Stimulated activated effector memory CD8-positive, alpha-beta T cell treated with anti-CD3 and anti-CD28 coated beads, Interleukin-12 subunit alpha, Interleukin-12 subunit beta, amount 100 ng/mL, for 72 hours (primary cell): ENCODE data around the gene PRKD1.

ENCODE experiments used
- ATAC-seq: fragments of 150-1000 bp; cut with Tn5 transposase; 2 replicates; pipeline ENCODE4 v1.10.0; 2021
- DNase-seq, 2 donors: peaks; one replicate each; pipeline ENCODE4 v3.0.0; 2021 to 2022; ENCODE audit warnings: low spot score in 2 of 2
- H3K27ac Mint-ChIP-seq: one replicate; pipeline ENCODE4 v1.8.0; 2022; ENCODE audit warnings: mild to moderate bottlenecking, mixed read lengths
- H3K36me3 Mint-ChIP-seq: one replicate; pipeline ENCODE4 v1.8.0; 2022; ENCODE audit warnings: mild to moderate bottlenecking, mixed read lengths
- H3K4me1 Mint-ChIP-seq: one replicate; pipeline ENCODE4 v1.8.0; 2022; ENCODE audit warnings: mixed read lengths
- H3K4me3 Mint-ChIP-seq: one replicate; pipeline ENCODE4 v1.8.0; 2022; ENCODE audit warnings: mild to moderate bottlenecking, mixed read lengths
- H3K9me3 Mint-ChIP-seq: one replicate; pipeline ENCODE4 v1.8.0; 2022; ENCODE audit warnings: mixed read lengths

The PRKD1 gene

GRCh38 chr14:29759521-29760340, 167.9 kb downstream of the PRKD1 start:
- Mint-ChIP-seq H3K27ac (no peak overlapping the region), H3K4me1 (no peaks in the 10 kb centered on the region)
- no peak for ATAC-seq

GRCh38 chr14:29757711-29758233, 169.9 kb downstream of the PRKD1 start:
- no peaks in the 10 kb centered on the region for H3K4me1 Mint-ChIP-seq
- peaks cover 16% of the 10 kb centered on the region for H3K9me3 Mint-ChIP-seq
- no peak overlapping the region for H3K4me3 Mint-ChIP-seq
- no peaks in the 10 kb centered on the region for H3K36me3 Mint-ChIP-seq
- no peak overlapping the region for H3K27ac Mint-ChIP-seq
- no peak for ATAC-seq
- DNase-seq: no peak

More at GRCh38 chr14:29759521-29760340, 167.9 kb downstream of the PRKD1 start:
- no peak overlapping the region for H3K4me3 Mint-ChIP-seq
- H3K9me3 Mint-ChIP-seq: peaks cover 17% of the 10 kb centered on the region
- no peak for DNase-seq
- H3K36me3 Mint-ChIP-seq: no peaks in the 10 kb centered on the region

GRCh38 chr14:29757188-29757680, 170.4 kb downstream of the PRKD1 start:
- ATAC-seq (no peak), DNase-seq (no peak)
- Mint-ChIP-seq H3K4me1 (no peaks in the 10 kb centered on the region), H3K4me3 (no peak overlapping the region), H3K27ac (no peak overlapping the region), H3K9me3 (peaks cover 17% of the 10 kb centered on the region), H3K36me3 (no peaks in the 10 kb centered on the region)

- ATAC-seq (no peak), DNase-seq (no peak)
- H3K4me1 Mint-ChIP-seq: no peaks in the 10 kb centered on the region
- H3K27ac Mint-ChIP-seq: no peak overlapping the region
- H3K36me3 Mint-ChIP-seq: no peaks in the 10 kb centered on the region
- peaks cover 20% of the 10 kb centered on the region for H3K9me3 Mint-ChIP-seq
- no peak overlapping the region for H3K4me3 Mint-ChIP-seq
Observed at GRCh38 chr14:29756019-29756385, 171.6 kb downstream of the PRKD1 start.

- no peaks in the 10 kb centered on the region for H3K36me3 Mint-ChIP-seq
- DNase-seq (no peak), ATAC-seq (no peak)
- H3K4me3 Mint-ChIP-seq: no peak overlapping the region
- no peaks in the 10 kb centered on the region for H3K4me1 Mint-ChIP-seq
- H3K9me3 Mint-ChIP-seq: peaks cover 20% of the 10 kb centered on the region
- no peak overlapping the region for H3K27ac Mint-ChIP-seq
Observed at GRCh38 chr14:29755311-29756018, 172.2 kb downstream of the PRKD1 start.

- H3K4me1 Mint-ChIP-seq: no peaks in the 10 kb centered on the region
- H3K9me3 Mint-ChIP-seq: peaks cover 20% of the 10 kb centered on the region
- H3K4me3 Mint-ChIP-seq: no peak overlapping the region
- no peak for ATAC-seq
- no peak overlapping the region for H3K27ac Mint-ChIP-seq
- no peak for DNase-seq
- H3K36me3 Mint-ChIP-seq: no peaks in the 10 kb centered on the region
Observed at GRCh38 chr14:29754134-29754533, 173.5 kb downstream of the PRKD1 start.

GRCh38 chr14:29752221-29752923, 175.3 kb downstream of the PRKD1 start:
- no peak overlapping the region for H3K4me3 Mint-ChIP-seq
- no peak overlapping the region for H3K27ac Mint-ChIP-seq
- no peaks in the 10 kb centered on the region for H3K36me3 Mint-ChIP-seq
- peaks cover 13% of the 10 kb centered on the region for H3K9me3 Mint-ChIP-seq
- no peaks in the 10 kb centered on the region for H3K4me1 Mint-ChIP-seq
- DNase-seq: no peak
- ATAC-seq: no peak

GRCh38 chr14:29749829-29750228, 177.8 kb downstream of the PRKD1 start:
- Mint-ChIP-seq H3K27ac (no peak overlapping the region), H3K4me1 (no peaks in the 10 kb centered on the region), H3K36me3 (no peaks in the 10 kb centered on the region), H3K9me3 (peaks cover 11% of the 10 kb centered on the region), H3K4me3 (no peak overlapping the region)
- DNase-seq: no peak
- ATAC-seq: no peak

- ATAC-seq (no peak), DNase-seq (no peak)
- Mint-ChIP-seq H3K36me3 (no peaks in the 10 kb centered on the region), H3K4me1 (no peaks in the 10 kb centered on the region), H3K9me3 (peaks cover 12% of the 10 kb centered on the region), H3K27ac (no peak overlapping the region), H3K4me3 (no peak overlapping the region)
Observed at GRCh38 chr14:29749327-29749726, 178.3 kb downstream of the PRKD1 start.

GRCh38 chr14:29745863-29746262, 181.8 kb downstream of the PRKD1 start:
- ATAC-seq: no peak
- no peak for DNase-seq
- Mint-ChIP-seq H3K4me1 (no peaks in the 10 kb centered on the region), H3K4me3 (no peak overlapping the region), H3K27ac (no peak overlapping the region), H3K9me3 (peaks cover 13% of the 10 kb centered on the region), H3K36me3 (no peaks in the 10 kb centered on the region)

- DNase-seq (no peak), ATAC-seq (no peak)
- H3K4me3 Mint-ChIP-seq: no peak overlapping the region
- no peaks in the 10 kb centered on the region for H3K4me1 Mint-ChIP-seq
- H3K36me3 Mint-ChIP-seq: no peaks in the 10 kb centered on the region
- H3K27ac Mint-ChIP-seq: no peak overlapping the region
- H3K9me3 Mint-ChIP-seq: peaks cover 16% of the 10 kb centered on the region
Observed at GRCh38 chr14:29743531-29743930, 184.1 kb downstream of the PRKD1 start.

GRCh38 chr14:29741909-29742401, 185.7 kb downstream of the PRKD1 start:
- DNase-seq: no peak
- Mint-ChIP-seq H3K4me3 (no peak overlapping the region), H3K9me3 (peaks cover 17% of the 10 kb centered on the region)

GRCh38 chr14:29740491-29740890, 187.2 kb downstream of the PRKD1 start:
- peaks cover 13% of the 10 kb centered on the region for H3K9me3 Mint-ChIP-seq
- H3K27ac Mint-ChIP-seq: no peak overlapping the region
- DNase-seq (no peak), ATAC-seq (no peak)
- no peak overlapping the region for H3K4me3 Mint-ChIP-seq
- H3K4me1 Mint-ChIP-seq: no peaks in the 10 kb centered on the region
- H3K36me3 Mint-ChIP-seq: no peaks in the 10 kb centered on the region

More at GRCh38 chr14:29741909-29742401, 185.7 kb downstream of the PRKD1 start:
- no peaks in the 10 kb centered on the region for H3K36me3 Mint-ChIP-seq
- no peaks in the 10 kb centered on the region for H3K4me1 Mint-ChIP-seq
- ATAC-seq: no peak
- no peak overlapping the region for H3K27ac Mint-ChIP-seq

- Mint-ChIP-seq H3K9me3 (peaks cover 11% of the 10 kb centered on the region), H3K4me1 (no peaks in the 10 kb centered on the region), H3K36me3 (no peaks in the 10 kb centered on the region), H3K4me3 (no peak overlapping the region), H3K27ac (no peak overlapping the region)
- DNase-seq (no peak), ATAC-seq (no peak)
Observed at GRCh38 chr14:29738950-29739349, 188.7 kb downstream of the PRKD1 start.

GRCh38 chr14:29738056-29738455, 189.6 kb downstream of the PRKD1 start:
- Mint-ChIP-seq H3K4me1 (no peaks in the 10 kb centered on the region), H3K9me3 (peaks cover 7% of the 10 kb centered on the region), H3K27ac (no peak overlapping the region), H3K36me3 (no peaks in the 10 kb centered on the region), H3K4me3 (no peak overlapping the region)
- ATAC-seq (no peak), DNase-seq (no peak)
